T-helper 17 cell (primary cell): ENCODE data around the gene MYO16. TPM values are rescaled to one million over a fixed set of nuclear protein-coding genes. Genes with fewer than 3 reads are reported as not detected.
A peak's percentile ranks its signal among the peaks of the same experiment; 100 is the strongest.
"Not testable (repeated sequence)": the region's sequence is repeated elsewhere in the genome, so short reads cannot be mapped to it uniquely, and the experiment has no call there.

ENCODE experiments used
- ATAC-seq: fragments of 150-1000 bp; cut with Tn5 transposase; 2 replicates; pipeline ENCODE4 v1.10.0; 2021; ENCODE audit warnings: mild to moderate bottlenecking, moderate library complexity
- DNase-seq, 3 donors: peaks; one replicate each; pipeline versions ENCODE4 v3.0.0 to v3.0.0-alpha.2; 2020 to 2021
- H3K9me3 ChIP-seq: one replicate; pipeline ENCODE4 v1.7.0; 2013; ENCODE audit warnings: low read length, mild to moderate bottlenecking; ENCODE audit not compliant: control insufficient read depth, poor library complexity, severe bottlenecking
- H3K27ac Mint-ChIP-seq: one replicate; pipeline ENCODE4 v1.8.0; 2022; ENCODE audit warnings: mild to moderate bottlenecking, moderate library complexity, mixed read lengths
- H3K27me3 Mint-ChIP-seq: one replicate; pipeline ENCODE4 v1.8.0; 2022; ENCODE audit warnings: mixed read lengths
- H3K36me3 Mint-ChIP-seq: one replicate; pipeline ENCODE4 v1.8.0; 2022; ENCODE audit warnings: low read depth, mixed read lengths
- H3K4me1 Mint-ChIP-seq: one replicate; pipeline ENCODE4 v1.8.0; 2022; ENCODE audit warnings: mild to moderate bottlenecking, mixed read lengths
- H3K4me3 Mint-ChIP-seq: one replicate; pipeline ENCODE4 v1.8.0; 2022; ENCODE audit warnings: mild to moderate bottlenecking, moderate library complexity, mixed read lengths
- total RNA-seq, 4 donors: library from RNA in 2 of 4; stranded (reverse) in 2 of 4; gene quantifications; one replicate each; pipeline ENCODE4 v1.2.3 and lab custom pipeline; 2022 to 2026

MYO16 gene
- total RNA-seq, 2 donors from 2014 or later: 0.42 to 0.45 TPM

- no peak for ATAC-seq
- H3K4me3 Mint-ChIP-seq: no peak overlapping the region
- H3K27ac Mint-ChIP-seq: no peak overlapping the region
- H3K4me1 Mint-ChIP-seq: peaks cover 16% of the 10 kb centered on the region
- no peaks in the 10 kb centered on the region for H3K9me3 ChIP-seq
- H3K36me3 Mint-ChIP-seq: peaks cover 3% of the 10 kb centered on the region
- no peak for DNase-seq
- peaks cover 30% of the 10 kb centered on the region for H3K27me3 Mint-ChIP-seq
Observed at GRCh38 chr13:108911807-108912206, 282.4 kb downstream of the MYO16 start.

- peaks cover 30% of the 10 kb centered on the region for H3K27me3 Mint-ChIP-seq
- H3K4me3 Mint-ChIP-seq, DNase-seq, H3K36me3 Mint-ChIP-seq, ATAC-seq, H3K9me3 ChIP-seq, H3K27ac Mint-ChIP-seq: not testable (repeated sequence)
- peaks cover 16% of the 10 kb centered on the region for H3K4me1 Mint-ChIP-seq
Observed at GRCh38 chr13:108913731-108914130, 284.3 kb downstream of the MYO16 start.

GRCh38 chr13:108915095-108915633, 285.8 kb downstream of the MYO16 start:
- Mint-ChIP-seq H3K4me1 (peaks cover 17% of the 10 kb centered on the region), H3K27ac (peak overlapping the region; percentile 27), H3K27me3 (peaks cover 29% of the 10 kb centered on the region), H3K36me3 (peaks cover 3% of the 10 kb centered on the region), H3K4me3 (peak overlapping the region; percentile 52)
- DNase-seq (no peak), ATAC-seq (no peak)
- H3K9me3 ChIP-seq: no peaks in the 10 kb centered on the region

GRCh38 chr13:108915634-108916512, 286.5 kb downstream of the MYO16 start:
- H3K4me3 Mint-ChIP-seq: peak overlapping the region; percentile 82
- H3K36me3 Mint-ChIP-seq: peaks cover 3% of the 10 kb centered on the region
- peaks cover 23% of the 10 kb centered on the region for H3K27me3 Mint-ChIP-seq
- peaks cover 19% of the 10 kb centered on the region for H3K4me1 Mint-ChIP-seq
- H3K27ac Mint-ChIP-seq: peak overlapping the region; percentile 54
- ATAC-seq: peak; percentile 78
- H3K9me3 ChIP-seq: no peaks in the 10 kb centered on the region
- peak in 1 of 3 donors; percentile 25 for DNase-seq

- no peaks in the 10 kb centered on the region for H3K9me3 ChIP-seq
- no peak overlapping the region for H3K4me3 Mint-ChIP-seq
- H3K36me3 Mint-ChIP-seq: no peaks in the 10 kb centered on the region
- no peak overlapping the region for H3K27ac Mint-ChIP-seq
- DNase-seq: no peak
- no peak for ATAC-seq
- H3K27me3 Mint-ChIP-seq: peaks cover 24% of the 10 kb centered on the region
- peaks cover 19% of the 10 kb centered on the region for H3K4me1 Mint-ChIP-seq
Observed at GRCh38 chr13:108917581-108917980, 288.2 kb downstream of the MYO16 start.

- H3K27me3 Mint-ChIP-seq: peaks cover 30% of the 10 kb centered on the region
- H3K36me3 Mint-ChIP-seq: no peaks in the 10 kb centered on the region
- H3K27ac Mint-ChIP-seq: no peak overlapping the region
- DNase-seq (no peak), ATAC-seq (no peak)
- no peaks in the 10 kb centered on the region for H3K9me3 ChIP-seq
- H3K4me1 Mint-ChIP-seq: peaks cover 19% of the 10 kb centered on the region
- H3K4me3 Mint-ChIP-seq: no peak overlapping the region
Observed at GRCh38 chr13:108919036-108919907, 289.9 kb downstream of the MYO16 start.

DNA sequence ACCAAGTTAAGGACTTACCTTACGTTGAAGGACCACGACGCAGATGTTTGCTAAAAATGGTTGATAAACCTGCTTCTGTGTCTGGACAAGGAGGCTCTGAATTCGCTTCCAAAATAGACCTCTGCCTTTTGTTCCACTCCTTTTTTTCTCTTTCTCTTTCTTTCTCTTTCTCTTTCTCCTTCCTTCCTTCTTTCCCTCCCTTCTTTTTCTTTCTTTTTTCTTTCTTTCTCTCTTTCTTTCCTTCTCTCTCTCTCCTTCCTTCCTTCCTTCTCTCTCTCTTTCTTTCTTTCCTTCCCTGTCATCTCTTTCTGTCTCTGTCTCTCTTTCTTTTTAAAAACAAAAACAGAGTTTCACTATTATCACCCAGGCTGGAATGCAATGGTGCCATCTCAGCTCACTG, 290.7 kb downstream of the MYO16 start:
- H3K27me3 Mint-ChIP-seq: peaks cover 24% of the 10 kb centered on the region
- DNase-seq (no peak), ATAC-seq (no peak)
- H3K4me3 Mint-ChIP-seq: no peak overlapping the region
- H3K36me3 Mint-ChIP-seq: no peaks in the 10 kb centered on the region
- no peak overlapping the region for H3K27ac Mint-ChIP-seq
- peaks cover 16% of the 10 kb centered on the region for H3K4me1 Mint-ChIP-seq
- H3K9me3 ChIP-seq: no peaks in the 10 kb centered on the region

DNA sequence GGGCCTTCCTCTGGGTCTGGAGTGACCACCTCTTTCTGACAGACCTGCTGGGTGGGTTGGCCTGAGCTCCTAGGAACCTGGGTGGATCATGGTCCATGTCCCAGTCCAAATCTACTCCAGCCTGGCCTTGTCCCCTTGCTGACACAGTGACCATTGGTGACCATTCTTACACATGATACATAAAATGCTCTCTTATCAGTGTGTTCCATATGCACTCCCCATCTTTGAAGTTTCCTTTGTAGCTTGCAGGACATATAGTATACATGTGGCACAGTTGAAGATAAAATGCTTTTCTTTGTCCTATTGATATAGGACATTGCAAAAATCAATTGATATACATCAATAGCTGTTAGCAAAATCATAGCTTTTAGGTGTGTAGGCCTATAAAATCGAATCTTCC, 291.8 kb downstream of the MYO16 start:
- ATAC-seq: no peak
- no peaks in the 10 kb centered on the region for H3K9me3 ChIP-seq
- Mint-ChIP-seq H3K27ac (no peak overlapping the region), H3K36me3 (peaks cover under 1% of the 10 kb centered on the region), H3K27me3 (peaks cover 23% of the 10 kb centered on the region), H3K4me1 (peaks cover 5% of the 10 kb centered on the region), H3K4me3 (no peak overlapping the region)
- DNase-seq: no peak

GRCh38 chr13:108922108-108922507, 292.7 kb downstream of the MYO16 start:
- Mint-ChIP-seq H3K4me3 (no peak overlapping the region), H3K36me3 (peaks cover 2% of the 10 kb centered on the region), H3K4me1 (peaks cover 3% of the 10 kb centered on the region), H3K27me3 (peaks cover 31% of the 10 kb centered on the region), H3K27ac (no peak overlapping the region)
- no peak for DNase-seq
- no peaks in the 10 kb centered on the region for H3K9me3 ChIP-seq
- ATAC-seq: no peak

GRCh38 chr13:108923386-108924047, 294.1 kb downstream of the MYO16 start:
- Mint-ChIP-seq H3K36me3 (peaks cover 2% of the 10 kb centered on the region), H3K4me1 (peaks cover 3% of the 10 kb centered on the region), H3K4me3 (no peak overlapping the region), H3K27ac (no peak overlapping the region), H3K27me3 (peaks cover 31% of the 10 kb centered on the region)
- no peak for DNase-seq
- ATAC-seq: no peak
- H3K9me3 ChIP-seq: no peaks in the 10 kb centered on the region

DNA sequence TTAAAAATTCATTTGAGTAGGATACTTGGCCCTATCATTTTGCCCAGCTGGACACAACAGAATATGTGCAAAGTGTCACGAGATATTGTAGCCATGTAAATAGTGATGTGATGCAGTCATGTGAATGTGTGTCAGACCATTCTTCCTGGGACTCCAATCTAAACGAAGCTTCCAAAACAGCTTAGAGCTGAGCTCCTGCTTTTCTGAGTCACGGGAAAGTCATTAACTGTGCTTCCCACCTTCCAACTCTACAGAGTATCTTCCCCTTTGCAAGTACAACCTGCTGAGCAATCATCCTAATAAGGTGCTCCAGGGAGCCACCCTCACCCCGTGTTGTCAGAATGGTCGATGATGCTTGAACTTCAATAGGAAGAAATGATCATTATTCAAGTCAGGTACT, 294.7 kb downstream of the MYO16 start:
- H3K27me3 Mint-ChIP-seq: peaks cover 31% of the 10 kb centered on the region
- H3K9me3 ChIP-seq: no peaks in the 10 kb centered on the region
- H3K36me3 Mint-ChIP-seq: peaks cover 2% of the 10 kb centered on the region
- H3K4me3 Mint-ChIP-seq: no peak overlapping the region
- DNase-seq (no peak), ATAC-seq (no peak)
- H3K27ac Mint-ChIP-seq: no peak overlapping the region
- peaks cover 3% of the 10 kb centered on the region for H3K4me1 Mint-ChIP-seq

GRCh38 chr13:108924541-108924940, 295.1 kb downstream of the MYO16 start:
- ATAC-seq: no peak
- H3K9me3 ChIP-seq: no peaks in the 10 kb centered on the region
- DNase-seq: no peak
- Mint-ChIP-seq H3K36me3 (peaks cover 2% of the 10 kb centered on the region), H3K27me3 (peaks cover 31% of the 10 kb centered on the region), H3K4me3 (no peak overlapping the region), H3K27ac (no peak overlapping the region), H3K4me1 (peaks cover 3% of the 10 kb centered on the region)

DNA sequence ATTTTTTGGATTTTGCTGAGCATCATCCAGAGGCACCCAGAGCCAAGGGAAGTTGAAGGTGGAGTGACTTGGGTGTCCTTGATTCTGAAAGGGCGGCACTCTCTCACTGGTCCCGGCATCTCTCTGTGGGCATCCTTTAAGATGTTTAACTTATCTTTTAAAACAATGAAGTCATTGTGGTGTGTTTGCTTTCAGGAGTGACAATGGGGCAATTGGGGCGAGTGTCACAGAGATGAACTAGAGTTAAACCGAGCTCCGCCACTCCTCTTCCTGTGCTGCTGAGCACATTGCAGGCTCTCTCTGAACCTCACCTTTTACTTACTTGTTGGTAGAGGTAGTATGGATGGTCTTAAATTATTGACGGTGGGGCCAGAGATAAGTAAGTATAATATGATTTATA, 295.7 kb downstream of the MYO16 start:
- peaks cover 3% of the 10 kb centered on the region for H3K4me1 Mint-ChIP-seq
- ATAC-seq (no peak), DNase-seq (no peak)
- H3K27ac Mint-ChIP-seq: no peak overlapping the region
- H3K4me3 Mint-ChIP-seq: no peak overlapping the region
- H3K36me3 Mint-ChIP-seq: peaks cover 2% of the 10 kb centered on the region
- H3K27me3 Mint-ChIP-seq: peaks cover 31% of the 10 kb centered on the region
- H3K9me3 ChIP-seq: no peaks in the 10 kb centered on the region
